HCT116 (cell line): Measurements from ENCODE around the gene PLCG2. TPM values are rescaled to one million over a fixed set of nuclear protein-coding genes. Genes with fewer than 3 reads are reported as not detected.

Source experiments
- ATAC-seq: fragments of 200-7000 bp; cut with Tn5 transposase; 2 replicates; pipeline ENCODE4 v1.9.1; 2020; ENCODE audit warnings: mild to moderate bottlenecking, moderate library complexity
- BruUV-seq: library from RNA; stranded (reverse); fragments of 400-500 nt; replicated peaks from 2 replicates; lab custom pipeline; 2021; lab: Mats Ljungman, UMichigan
- CTCF ChIA-PET: fragments of 300-600 bp; sonication (Branson Sonifier 250); formaldehyde crosslinking; loops from one replicate; lab custom pipeline; 2021; ENCODE audit warnings: antibody characterized with exemption; lab: Charles Lee
- POLR2A ChIA-PET: fragments of 300-600, 350-600 bp; sonication (Branson Sonifier 250); formaldehyde crosslinking; loops from one replicate; lab custom pipeline; 2021; ENCODE audit warnings: antibody characterized with exemption; lab: Charles Lee
- RAD21 ChIA-PET, 2 experiments: fragments of 300-600 bp; sonication (Branson Sonifier 250); formaldehyde crosslinking; loops; one replicate each; lab custom pipeline; 2023; ENCODE audit warnings: low total read pairs in 2 of 2; ENCODE audit not compliant: uncharacterized antibody in 2 of 2, unreplicated experiment in 2 of 2, low non-redundant PET in 1 of 2; lab: Charles Lee
- DNase-seq: peaks from one replicate; pipeline ENCODE4 v3.0.0-alpha.2; 2010; ENCODE audit warnings: low read depth, low spot score
- H2AFZ ChIP-seq: fragments of 200-600 bp; shearing (Covaris generic), sonication (generic); 2 replicates; pipeline ENCODE4 v1.6.1; 2017; ENCODE audit warnings: low read depth, mixed run types, mixed read lengths, antibody characterized with exemption, low read length; ENCODE audit not compliant: poor library complexity, severe bottlenecking
- H3K27ac ChIP-seq: 2 replicates; pipeline ENCODE4 v1.5.1; 2012; ENCODE audit warnings: low read depth, low read length
- H3K27me3 ChIP-seq: fragments of 200-600 bp; sonication (generic); 2 replicates; pipeline ENCODE4 v1.6.1; 2016; ENCODE audit warnings: mixed run types, low read length, mixed read lengths; ENCODE audit not compliant: insufficient read depth
- H3K36me3 ChIP-seq, 2 experiments: fragments of 200-500 bp in 1 of 2; fragments of 200-600 bp in 1 of 2; sonication (Bioruptor generic) in 1 of 2; sonication (generic) in 1 of 2; 2 replicates each; pipeline versions ENCODE4 v1.5.1 to v1.6.1; 2014 to 2016; ENCODE audit warnings: low read length in 2 of 2, inconsistent platforms in 1 of 2, mixed read lengths in 1 of 2, mixed run types in 1 of 2; ENCODE audit not compliant: insufficient read depth in 2 of 2, control insufficient read depth in 1 of 2
- H3K4me1 ChIP-seq, 2 experiments: fragments of 200-600 bp in 1 of 2; sonication (generic) in 1 of 2; 2 replicates each; pipeline versions ENCODE4 v1.5.1 to v1.6.1; 2012 to 2017; ENCODE audit warnings: low read length in 2 of 2, inconsistent platforms in 1 of 2, mild to moderate bottlenecking in 1 of 2, mixed read lengths in 1 of 2, mixed run types in 1 of 2, moderate library complexity in 1 of 2; ENCODE audit not compliant: insufficient read depth in 2 of 2, control insufficient read depth in 1 of 2
- H3K4me2 ChIP-seq: fragments of 200-600 bp; sonication (generic); 2 replicates; pipeline ENCODE4 v1.6.1; 2017; ENCODE audit warnings: mixed run types, low read length, mixed read lengths
- H3K4me3 ChIP-seq, 2 experiments: fragments of 200-600 bp in 1 of 2; sonication (generic) in 1 of 2; replicated peaks in 1 of 2; 2 replicates each; pipeline ENCODE4 v1.5.1; 2011 to 2016; ENCODE audit warnings: low read length in 2 of 2, control low read depth in 1 of 2, low read depth in 1 of 2, mild to moderate bottlenecking in 1 of 2, mixed read lengths in 1 of 2, mixed run types in 1 of 2
- H3K79me2 ChIP-seq: fragments of 200-600 bp; sonication (generic); 2 replicates; pipeline ENCODE4 v1.6.1; 2017; ENCODE audit warnings: mild to moderate bottlenecking, mixed run types, low read length, moderate library complexity, mixed read lengths; ENCODE audit not compliant: insufficient read depth
- H3K9ac ChIP-seq: fragments of 200-600 bp; sonication (generic); 2 replicates; pipeline ENCODE4 v1.6.1; 2016; ENCODE audit warnings: low read length, mixed read lengths
- H3K9me2 ChIP-seq: fragments of 200-600 bp; sonication (generic), shearing (Covaris generic); 2 replicates; pipeline ENCODE4 v1.6.1; 2017; ENCODE audit warnings: mixed run types, mild to moderate bottlenecking, moderate library complexity; ENCODE audit not compliant: insufficient read depth
- H3K9me3 ChIP-seq, 2 experiments: fragments of 200-500 bp in 1 of 2; fragments of 200-600 bp in 1 of 2; sonication (Bioruptor generic) in 1 of 2; sonication (generic) in 1 of 2; 2 replicates each; pipeline ENCODE4 v1.6.1; 2014 to 2017; ENCODE audit warnings: low read length in 2 of 2, mixed read lengths in 2 of 2, inconsistent platforms in 1 of 2, low read depth in 1 of 2, mild to moderate bottlenecking in 1 of 2, mixed run types in 1 of 2, moderate library complexity in 1 of 2; ENCODE audit not compliant: control insufficient read depth in 1 of 2, insufficient read depth in 1 of 2
- H4K20me1 ChIP-seq: fragments of 200-600 bp; sonication (generic), shearing (Covaris generic); 2 replicates; pipeline ENCODE4 v1.6.1; 2017; ENCODE audit warnings: mixed run types, mild to moderate bottlenecking, moderate library complexity; ENCODE audit not compliant: insufficient read depth
- ATF3 ChIP-seq: IDR thresholded peaks from 2 replicates; pipeline ENCODE4 v1.6.1; 2012
- CBX3 ChIP-seq: IDR thresholded peaks from 2 replicates; pipeline ENCODE4 v1.6.1; 2012; ENCODE audit warnings: low read depth
- CEBPB ChIP-seq: IDR thresholded peaks from 2 replicates; pipeline ENCODE4 v1.6.1; 2012; ENCODE audit warnings: low read depth
- CTCF ChIP-seq, 3 experiments: fragments of 200-600 bp in 1 of 3; sonication (generic) in 1 of 3; IDR thresholded peaks in 2 of 3; conservative IDR thresholded peaks in 1 of 3; 2 replicates each; pipeline ENCODE4 v1.5.1; 2012 to 2017; ENCODE audit warnings: low read depth in 2 of 3, low read length in 2 of 3, antibody characterized with exemption in 1 of 3, borderline replicate concordance in 1 of 3, control low read depth in 1 of 3, mild to moderate bottlenecking in 1 of 3, mixed read lengths in 1 of 3, mixed run types in 1 of 3, moderate library complexity in 1 of 3; ENCODE audit not compliant: insufficient read depth in 1 of 3
- EGR1 ChIP-seq: IDR thresholded peaks from 2 replicates; pipeline ENCODE4 v1.6.1; 2012; ENCODE audit warnings: low read depth
- ELF1 ChIP-seq: IDR thresholded peaks from 2 replicates; pipeline ENCODE4 v1.6.1; 2012; ENCODE audit warnings: low read depth, borderline replicate concordance
- JUND ChIP-seq: IDR thresholded peaks from 2 replicates; pipeline ENCODE4 v1.6.1; 2012
- MAX ChIP-seq: IDR thresholded peaks from 2 replicates; pipeline ENCODE4 v1.6.1; 2012
- POLR2A ChIP-seq: IDR thresholded peaks from 2 replicates; pipeline ENCODE4 v1.7.0; 2011; ENCODE audit warnings: borderline replicate concordance; ENCODE audit not compliant: insufficient read depth, insufficient read length; ENCODE audit errors: extremely low read depth
- POLR2AphosphoS5 ChIP-seq: IDR thresholded peaks from 2 replicates; pipeline ENCODE4 v1.6.1; 2011; ENCODE audit warnings: mild to moderate bottlenecking, low read depth, low read length, moderate library complexity
- RAD21 ChIP-seq: IDR thresholded peaks from 2 replicates; pipeline ENCODE4 v1.6.1; 2012; ENCODE audit warnings: low read depth, mild to moderate bottlenecking
- SIN3A ChIP-seq: IDR thresholded peaks from 2 replicates; pipeline ENCODE4 v1.6.1; 2012; ENCODE audit warnings: low read depth
- SP1 ChIP-seq: IDR thresholded peaks from 2 replicates; pipeline ENCODE4 v1.6.1; 2012; ENCODE audit warnings: low read depth
- SRF ChIP-seq: IDR thresholded peaks from 2 replicates; pipeline ENCODE4 v1.6.1; 2012; ENCODE audit warnings: low read depth
- TCF7L2 ChIP-seq: IDR thresholded peaks from 2 replicates; pipeline ENCODE4 v1.7.0; 2011; ENCODE audit warnings: borderline replicate concordance, inconsistent platforms; ENCODE audit not compliant: insufficient read depth, insufficient read length; ENCODE audit errors: extremely low read depth
- ZBTB33 ChIP-seq: IDR thresholded peaks from 2 replicates; pipeline ENCODE4 v1.6.1; 2011; ENCODE audit warnings: mild to moderate bottlenecking, low read length, moderate library complexity; ENCODE audit not compliant: insufficient replicate concordance; ENCODE audit errors: extremely low read depth
- ZNF274 ChIP-seq: fragments of 200-500 bp; sonication (Bioruptor generic); IDR thresholded peaks from 2 replicates; pipeline ENCODE4 v1.6.1; 2014; ENCODE audit warnings: mild to moderate bottlenecking, low read depth, low read length, inconsistent platforms
- intact Hi-C: fragments of 100-400 bp; cut with micrococcal nuclease; formaldehyde crosslinking; loops from 2 replicates; pipeline ENCODE4 v1.10.0; 2022
- total RNA-seq: library from RNA; stranded (reverse); gene quantifications from one replicate; pipeline ENCODE4 v1.2.1, GENCODE V29; 2021; ENCODE audit not compliant: unreplicated experiment

Gene PLCG2
- total RNA-seq, 1 experiment from 2014 or later = 31.2 TPM

GRCh38 chr16:81861503-81861902, 82.4 kb downstream of the PLCG2 start:
- H3K9ac ChIP-seq = no peak overlapping the region
- H3K36me3 ChIP-seq = no peaks in the 10 kb centered on the region
- ATAC-seq (no peak), DNase-seq (no peak)
- no peaks in the 10 kb centered on the region for H3K27me3 ChIP-seq
- BruUV-seq = no TSS peak
- no peak overlapping the region for H3K4me3 ChIP-seq
- H3K9me3 ChIP-seq = no peaks in the 10 kb centered on the region
- no peak overlapping the region for H3K27ac ChIP-seq
- no peaks in the 10 kb centered on the region for H4K20me1 ChIP-seq
- ChIA-PET RAD21 (no interaction called here), POLR2A (no interaction called here), CTCF (interaction anchor here (1.0 kb wide), 1 partner anchor 12 kb away, joined by 5 read pairs; no protein-coding TSS in a partner anchor)
- no peaks in the 10 kb centered on the region for H3K9me2 ChIP-seq
- no peaks in the 10 kb centered on the region for H3K4me1 ChIP-seq
- H3K79me2 ChIP-seq = no peaks in the 10 kb centered on the region
- intact Hi-C loops = no loop called here
- TF ChIP-seq ZNF274 (no peak), JUND (no peak), POLR2AphosphoS5 (no peak), MAX (no peak), POLR2A (no peak), CTCF (IDR thresholded peaks at IDR 0.05 in 2 of 3, conservative IDR thresholded peaks at IDR 0.05 in 1 of 3; ENCODE audit: borderline replicate concordance in 1 of 3, insufficient read depth in 1 of 3, low read depth in 2 of 3, low read length in 2 of 3) (no peak), ATF3 (no peak), ELF1 (no peak), SIN3A (no peak), SRF (no peak), RAD21 (no peak), SP1 (no peak), EGR1 (no peak), ZBTB33 (no peak), TCF7L2 (no peak), CBX3 (no peak), CEBPB (no peak)
- H3K4me2 ChIP-seq = no peak overlapping the region
- H2AFZ ChIP-seq = no peak overlapping the region
